Activated CD4-positive, alpha-beta T cell treated with anti-CD3 and anti-CD28 coated beads, Interleukin-2, amount 50 U/mL, for 1 hour (primary cell): Measurements from ENCODE around the gene NFU1.
"Not testable (repeated sequence)": the region's sequence is repeated elsewhere in the genome, so short reads cannot be mapped to it uniquely, and the experiment has no call there.

Experiments
- DNase-seq: peaks from one replicate; pipeline ENCODE4 v3.0.0-alpha.2; 2020

The NFU1 gene

DNA sequence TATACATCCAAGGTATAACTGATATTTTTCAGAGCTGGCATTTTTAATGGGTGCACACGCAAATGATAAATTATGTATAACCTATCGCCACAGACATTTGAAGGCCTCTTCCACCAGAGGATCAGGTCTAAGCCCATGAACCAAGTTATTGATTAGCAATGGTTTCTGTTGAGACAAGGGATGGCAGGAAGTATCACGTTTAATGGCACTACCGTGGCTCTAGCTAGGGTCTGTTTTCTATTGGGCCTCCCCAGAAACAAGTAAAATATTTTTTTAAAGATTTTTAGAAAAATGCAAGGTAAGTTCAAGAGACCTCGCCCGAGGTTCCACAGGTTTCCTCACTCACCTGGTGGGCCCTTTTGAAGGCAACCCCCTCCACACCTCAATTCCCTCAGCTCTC lies 50.9 kb downstream of the NFU1 start:
- no peak for DNase-seq

DNA sequence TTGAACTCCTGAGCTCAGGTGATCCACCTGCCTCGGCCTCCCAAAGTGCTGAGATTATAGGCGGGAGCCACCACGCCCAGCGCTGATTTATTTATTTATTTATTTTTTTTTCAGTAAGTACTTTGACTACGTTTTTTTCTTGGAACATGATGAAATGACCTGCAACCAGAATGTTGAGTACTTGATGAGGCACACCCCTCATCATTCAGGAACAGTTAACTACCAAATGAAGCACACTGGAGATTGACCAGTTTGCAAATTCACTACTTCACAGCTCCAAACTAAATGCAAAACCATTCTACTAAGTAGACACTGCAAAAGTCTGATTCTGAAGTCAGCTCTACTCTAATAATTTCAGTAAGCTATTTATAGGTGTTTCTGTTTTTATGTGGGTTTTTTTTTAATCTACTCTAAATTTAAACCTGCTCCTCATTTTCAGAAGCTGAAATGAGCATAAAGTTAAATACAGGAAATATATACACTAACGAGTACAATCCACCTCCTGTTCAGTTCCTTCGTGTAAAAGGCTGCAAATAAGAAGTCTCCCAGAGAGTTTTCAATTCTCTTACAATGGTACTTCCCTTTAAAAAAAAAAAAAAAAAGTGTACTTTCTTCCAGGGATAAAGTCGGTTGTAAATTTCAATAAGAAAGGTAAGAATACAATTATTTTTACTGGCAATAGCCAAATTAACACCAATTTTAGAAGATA lies 51.6 kb downstream of the NFU1 start:
- DNase-seq = no peak

DNA sequence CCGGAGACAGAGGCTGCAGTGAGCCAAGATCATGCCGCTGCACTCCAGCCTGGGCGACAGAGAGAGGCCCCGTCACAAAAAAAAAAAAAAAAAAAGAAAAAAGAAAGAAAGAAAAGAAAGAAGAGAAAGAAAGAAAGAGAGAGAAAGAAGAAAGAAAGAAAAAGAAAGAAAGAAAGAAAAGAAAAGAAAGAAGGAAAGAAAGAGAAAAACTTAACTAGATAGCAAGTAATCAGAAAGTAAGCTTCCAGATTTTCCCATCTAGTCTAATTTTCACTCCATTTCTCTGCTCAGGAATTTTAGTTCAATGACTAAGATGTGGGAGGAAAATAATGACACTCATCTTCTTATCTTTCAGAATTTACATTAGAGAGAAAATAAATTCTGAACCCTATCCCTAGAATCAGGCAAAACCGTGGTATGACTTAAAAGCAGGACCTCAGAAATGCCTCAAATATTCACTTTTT lies 52.6 kb downstream of the NFU1 start:
- no peak for DNase-seq

DNA sequence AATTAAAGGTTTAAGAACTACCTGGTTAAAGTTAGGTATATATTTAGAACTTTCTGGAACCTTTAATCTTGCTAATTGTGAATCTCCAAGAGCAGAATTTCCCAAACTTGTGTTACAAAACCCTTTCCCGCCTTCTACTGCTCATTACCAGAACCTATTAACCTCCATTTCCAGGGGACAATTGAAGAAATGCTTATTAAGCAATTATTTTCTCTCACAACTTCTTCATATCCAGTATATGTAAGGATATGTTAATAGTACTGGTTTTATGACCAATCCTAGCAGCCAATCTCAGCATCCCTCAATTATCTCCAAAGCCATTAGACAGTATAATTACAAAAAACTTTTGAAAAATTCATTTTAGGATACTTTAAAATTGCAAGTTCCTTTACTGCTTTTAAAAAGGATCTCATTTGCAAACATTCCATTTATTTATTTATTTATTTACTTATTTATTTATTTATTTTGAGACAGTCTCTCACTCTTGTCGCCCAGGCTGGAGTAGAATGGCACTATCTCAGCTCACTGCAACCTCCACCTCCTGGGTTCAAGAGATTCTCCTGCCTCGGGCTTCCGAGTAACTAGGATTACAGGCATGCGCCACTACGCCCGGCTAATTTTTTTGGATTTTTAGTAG lies 53.9 kb downstream of the NFU1 start:
- no peak for DNase-seq

DNA sequence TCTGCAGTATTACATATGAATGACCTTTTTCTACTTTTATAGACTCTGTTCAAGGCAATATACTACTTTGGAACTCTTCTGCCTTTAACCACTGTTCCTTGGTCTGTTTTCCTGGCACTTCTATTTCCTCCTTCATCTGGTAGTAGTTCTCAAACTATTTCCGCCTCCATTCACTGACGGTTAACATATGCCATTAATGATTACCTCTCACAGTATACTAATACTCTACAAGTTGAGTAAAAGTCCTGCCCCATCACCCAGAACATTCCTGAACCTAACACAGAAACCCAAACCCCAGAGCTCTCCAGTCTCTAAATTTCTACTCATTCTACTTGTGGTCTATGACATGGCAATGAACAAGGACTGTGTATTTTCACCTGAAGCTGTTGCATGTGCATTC lies 54.7 kb downstream of the NFU1 start:
- no peak for DNase-seq

DNA sequence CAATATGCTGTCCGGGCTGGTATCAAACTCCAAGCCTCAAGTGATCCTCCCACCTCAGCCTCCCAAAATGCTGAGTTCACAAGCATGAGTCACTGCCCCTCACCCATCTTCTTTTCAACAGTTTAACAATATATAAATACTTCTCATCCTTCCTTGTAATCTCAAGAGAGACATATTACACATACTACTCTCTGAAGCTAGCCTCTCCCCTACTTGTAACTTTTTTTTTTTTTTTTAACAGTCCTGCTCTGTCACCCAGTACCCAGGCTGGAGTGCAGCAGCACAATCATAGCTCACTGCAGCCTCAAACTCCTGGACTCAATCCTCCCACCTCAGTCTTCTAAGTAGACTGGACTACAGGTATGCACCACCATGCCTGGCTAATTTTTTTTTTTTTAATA lies 55.9 kb downstream of the NFU1 start:
- no peak for DNase-seq

DNA sequence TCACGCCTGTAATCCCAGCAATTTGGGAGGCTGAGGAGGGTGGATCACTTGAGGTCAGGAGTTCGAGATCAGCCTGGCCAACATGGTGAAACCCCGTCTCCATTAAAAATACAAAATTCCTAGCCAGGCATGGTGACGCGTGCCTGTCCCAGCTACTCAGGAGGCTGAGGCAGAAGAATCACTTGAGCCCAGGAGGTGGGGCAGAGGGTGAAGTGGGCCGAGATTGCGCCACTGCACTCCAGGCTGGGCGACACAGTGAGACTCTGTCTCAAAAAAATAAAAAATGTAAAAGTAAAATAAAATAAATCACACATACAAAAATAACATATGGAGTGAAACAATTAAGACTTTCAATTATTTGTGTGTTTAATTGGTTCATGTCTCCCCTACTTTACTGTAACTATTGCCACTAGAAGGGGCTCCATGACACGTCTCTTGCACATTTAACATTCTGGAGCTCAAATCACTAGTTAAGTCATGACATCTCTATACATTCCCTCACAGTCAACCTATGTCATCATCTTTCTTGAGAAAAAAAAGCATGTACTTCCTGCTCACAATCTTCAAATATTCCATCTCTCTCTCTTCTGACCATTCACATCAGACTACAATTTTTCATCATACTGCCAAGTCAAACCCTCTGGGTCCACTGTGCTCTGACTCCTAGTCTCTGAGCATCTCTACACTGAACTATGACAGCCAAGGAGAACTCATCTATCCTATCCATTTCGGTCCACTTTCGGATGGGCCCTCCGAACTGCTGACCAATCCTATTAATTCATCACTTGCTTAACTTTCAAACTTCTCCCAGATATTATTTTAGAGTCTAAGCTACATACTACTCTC lies 56.9 kb downstream of the NFU1 start:
- DNase-seq = no peak

DNA sequence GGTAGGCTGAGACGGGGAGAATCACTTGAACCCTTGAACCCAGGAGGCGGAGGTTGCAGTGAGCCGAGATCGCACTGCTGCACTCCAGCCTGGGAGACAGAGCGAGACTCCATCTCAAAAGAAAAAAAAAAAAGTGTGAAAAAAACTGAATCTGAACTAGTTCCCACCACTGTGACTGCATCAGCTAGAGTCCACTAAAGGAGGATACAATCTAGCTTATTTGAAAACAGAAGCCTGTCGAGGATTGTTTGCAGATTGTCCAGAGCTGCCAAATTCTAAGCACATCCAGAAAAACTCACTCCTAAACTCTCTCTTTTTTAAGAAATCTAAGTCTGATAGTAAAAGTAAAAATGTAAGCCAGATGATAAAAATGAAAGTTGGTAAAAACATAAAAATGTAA lies 60.8 kb downstream of the NFU1 start:
- no peak for DNase-seq

DNA sequence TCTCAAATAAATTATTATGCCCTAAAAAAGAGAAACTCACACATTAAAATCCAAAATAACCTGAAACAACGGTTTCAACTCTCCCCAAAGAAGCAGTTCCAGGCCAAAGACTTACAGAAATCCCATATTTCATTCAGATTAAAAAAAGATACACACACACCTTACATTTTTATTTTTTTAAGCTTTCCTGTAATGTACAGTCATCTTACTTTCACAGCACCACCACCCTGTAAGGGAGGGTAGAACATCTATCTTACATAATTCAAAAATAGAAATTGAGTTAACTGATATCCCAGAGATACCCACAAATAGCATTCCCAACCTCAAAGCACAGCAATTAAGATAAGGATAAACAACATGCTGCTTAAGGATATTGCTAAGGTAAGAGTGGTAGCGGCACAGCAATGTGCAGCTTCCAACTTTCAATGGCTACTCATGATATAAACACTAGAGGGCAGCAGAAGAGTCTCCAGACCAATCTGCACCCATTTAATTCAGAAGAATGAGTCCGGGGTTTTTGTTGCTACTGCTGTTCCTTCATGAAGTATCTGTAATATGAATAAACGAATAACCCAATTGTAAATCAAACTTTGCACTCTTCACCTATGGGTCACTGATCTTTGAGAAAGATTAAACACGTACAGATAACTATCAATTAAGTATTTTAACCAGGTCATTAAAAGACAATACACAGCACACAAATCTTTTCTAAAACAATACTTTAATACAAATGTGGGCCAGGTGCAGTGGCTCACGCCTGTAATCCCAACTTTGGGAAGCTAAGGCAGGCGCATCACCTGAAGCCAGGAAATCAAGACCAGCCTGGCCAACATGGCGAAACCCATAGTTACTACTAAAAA lies 61.5 kb downstream of the NFU1 start:
- DNase-seq = no peak

DNA sequence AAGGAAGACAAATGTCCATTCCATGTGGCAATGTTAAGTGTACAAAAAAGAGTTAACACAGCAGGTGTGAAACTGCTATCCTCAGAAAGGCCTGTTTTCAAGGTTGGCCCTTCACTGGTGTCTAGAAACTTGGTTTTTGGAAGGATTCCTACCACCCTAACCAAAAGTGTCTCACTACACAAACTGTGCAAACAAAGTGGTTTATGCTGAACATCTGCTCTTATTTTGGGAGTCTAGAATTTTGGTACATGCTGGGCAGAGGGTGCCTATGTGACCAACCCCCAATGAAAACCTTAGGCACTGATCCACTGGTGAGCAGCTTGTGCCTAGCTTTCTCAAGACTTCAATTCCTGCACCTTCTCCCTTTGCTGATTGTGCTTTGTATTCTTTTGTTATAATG lies 64.5 kb downstream of the NFU1 start:
- no peak for DNase-seq

DNA sequence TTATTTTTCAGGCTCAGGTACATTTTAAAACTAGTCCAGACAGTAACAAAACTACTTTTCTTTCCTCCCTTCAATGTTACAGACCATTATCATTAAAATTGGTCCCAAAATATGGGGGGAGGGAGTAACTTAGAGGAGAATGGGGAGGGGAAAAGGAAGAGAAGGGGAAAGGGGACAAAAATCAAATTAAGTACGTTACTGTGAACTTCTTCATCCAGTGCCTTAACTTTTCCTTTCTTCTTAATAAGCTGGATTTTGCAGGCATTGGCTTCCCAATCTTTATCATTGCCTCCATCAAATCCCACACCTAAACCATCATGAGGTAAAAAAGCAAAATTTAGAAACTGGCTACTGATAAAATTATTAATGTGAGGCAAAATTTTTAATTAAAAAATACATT lies 67.4 kb downstream of the NFU1 start:
- no peak for DNase-seq

DNA sequence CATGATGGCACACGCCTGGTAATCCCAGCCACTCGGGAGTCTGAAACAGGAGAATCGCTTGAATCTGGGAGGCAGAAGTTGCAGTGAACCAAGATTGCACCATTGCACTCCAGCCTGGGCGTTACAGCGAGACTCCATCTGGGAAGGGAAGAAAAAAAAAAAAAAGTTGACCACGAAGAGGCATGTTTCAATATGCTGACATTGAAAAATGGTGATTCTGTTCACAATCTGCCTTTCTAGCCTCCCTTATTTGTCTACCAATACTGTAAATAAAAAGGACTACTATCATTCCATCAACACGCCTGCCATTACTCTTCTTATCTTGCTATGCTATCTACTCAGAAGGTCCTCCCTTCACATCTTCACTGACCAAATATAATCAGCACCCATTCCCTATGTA lies 68.6 kb downstream of the NFU1 start:
- no peak for DNase-seq

DNA sequence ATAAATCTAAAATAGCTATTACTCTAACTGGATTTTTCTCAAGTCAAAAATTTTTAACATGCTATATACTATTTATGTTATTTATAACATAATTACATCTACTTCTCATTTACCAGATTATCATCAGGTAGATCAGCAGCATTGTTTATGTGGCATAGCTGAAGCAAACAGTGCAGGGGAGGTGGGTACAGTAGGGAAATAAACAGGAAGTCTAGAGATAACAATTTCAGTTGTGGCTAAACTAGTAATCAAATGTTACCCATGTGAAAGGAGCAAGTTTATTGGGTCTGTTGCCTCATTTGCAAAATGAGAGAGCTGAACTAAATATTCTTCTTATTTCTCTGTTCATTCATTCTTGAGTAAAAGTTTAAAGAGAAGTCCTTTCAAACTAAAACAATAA lies 77.9 kb downstream of the NFU1 start:
- no peak for DNase-seq

DNA sequence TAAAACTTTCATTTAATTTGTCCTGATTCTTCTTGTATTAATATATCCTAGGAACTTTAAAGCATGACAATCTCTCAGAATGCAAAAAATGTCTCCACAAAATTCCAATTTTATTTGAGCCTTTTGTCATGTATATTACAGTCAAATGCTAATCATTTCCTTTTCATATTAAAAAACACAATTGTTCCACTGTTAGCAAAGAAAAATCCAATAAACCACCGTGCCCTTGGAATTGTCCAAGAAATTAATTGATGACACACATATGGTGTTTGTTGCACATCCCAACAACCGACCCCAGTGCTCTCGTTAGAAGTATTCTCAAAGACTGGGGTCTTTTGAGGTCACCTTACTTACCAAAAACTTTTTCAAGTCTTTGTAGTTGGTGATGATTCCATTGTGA lies 78.3 kb downstream of the NFU1 start:
- DNase-seq = no peak

DNA sequence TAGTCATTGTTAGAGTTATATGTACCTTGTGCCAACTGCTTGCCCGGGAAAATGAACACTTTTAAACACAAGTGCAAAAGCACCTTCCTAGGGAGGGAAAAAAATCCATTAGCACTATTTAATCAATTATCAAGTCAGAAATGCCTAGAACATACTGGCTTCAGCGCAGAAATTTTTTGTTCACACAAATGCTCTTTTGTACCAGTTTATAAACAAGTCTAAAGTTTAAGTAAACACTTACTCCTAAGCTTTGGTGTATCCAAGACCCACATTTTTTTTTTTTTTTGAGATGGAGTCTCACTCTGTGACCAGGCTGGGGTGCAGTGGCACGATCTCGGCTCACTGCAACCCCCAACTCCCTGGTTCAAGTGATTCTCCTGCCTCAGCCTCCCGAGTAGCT lies 80.8 kb downstream of the NFU1 start:
- DNase-seq = no peak

DNA sequence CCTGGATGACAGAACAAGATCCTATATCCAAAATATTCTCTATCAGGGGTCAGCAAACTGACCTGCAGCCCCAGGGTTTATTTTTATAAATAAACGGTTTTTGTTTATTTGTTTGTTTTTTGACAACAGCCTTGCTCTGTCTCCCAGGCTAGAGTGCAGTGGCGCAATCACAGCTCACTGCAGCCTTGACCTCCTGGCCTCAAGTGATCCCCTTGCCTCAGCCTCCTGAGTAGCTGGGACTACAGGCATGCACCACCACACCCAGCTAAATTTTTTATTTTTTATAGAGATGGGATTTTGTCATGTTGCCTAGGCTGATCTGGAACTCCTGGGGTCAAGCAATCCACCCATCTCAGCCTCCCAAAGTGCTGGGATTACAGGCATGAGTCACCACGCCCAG lies 82.3 kb downstream of the NFU1 start:
- DNase-seq = not testable (repeated sequence)

DNA sequence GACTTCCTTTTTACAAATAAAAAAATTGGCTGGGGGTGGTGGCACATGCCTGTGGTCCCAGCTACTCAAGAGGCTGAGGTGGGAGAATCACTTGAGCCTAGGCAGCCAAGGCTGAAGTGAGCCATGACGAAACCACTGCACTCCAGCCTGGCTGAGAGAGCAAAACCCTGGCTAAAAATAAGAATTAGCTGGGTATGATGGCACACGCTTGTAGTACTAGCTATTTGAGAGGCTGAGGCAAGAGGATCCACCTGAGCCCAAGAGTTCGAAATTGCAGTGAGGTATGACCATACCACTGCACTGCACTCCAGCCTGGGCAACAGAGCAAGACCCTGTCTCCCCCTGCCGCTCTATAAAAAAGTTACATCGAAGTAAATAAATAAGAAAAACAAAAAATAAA lies 83.9 kb downstream of the NFU1 start:
- DNase-seq = no peak

DNA sequence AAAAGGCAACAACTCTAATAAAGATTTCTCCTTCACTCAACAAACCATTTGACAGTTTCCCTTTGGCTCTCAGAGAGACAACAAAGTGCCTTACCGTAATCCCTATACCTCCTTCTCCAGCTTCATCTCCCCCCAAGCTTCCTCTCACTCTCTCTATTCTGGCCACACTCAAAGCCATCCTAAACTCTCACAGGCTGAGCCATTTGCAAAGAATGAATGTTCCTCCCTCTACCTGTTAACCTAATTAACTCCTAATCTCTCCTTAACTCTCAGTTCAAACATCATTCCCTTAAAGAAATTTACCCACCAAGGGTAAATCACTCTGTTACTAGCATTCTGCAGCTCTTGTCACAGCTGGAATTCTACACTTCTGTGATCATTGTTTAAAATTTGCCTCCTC lies 88.5 kb downstream of the NFU1 start:
- no peak for DNase-seq
